GM18951 (cell line): Measurements from ENCODE around the gene NCOR2.
"Not testable (repeated sequence)": the region's sequence is repeated elsewhere in the genome, so short reads cannot be mapped to it uniquely, and the experiment has no call there.

Source experiments
- POLR2A ChIP-seq: IDR thresholded peaks from 4 replicates; pipeline ENCODE4 v1.6.1; 2011; ENCODE audit warnings: mild to moderate bottlenecking; ENCODE audit not compliant: insufficient read length, insufficient read depth; ENCODE audit errors: extremely low read depth
- in situ Hi-C: fragments of 300-500 bp; cut with MboI; formaldehyde crosslinking; loops from one replicate; pipeline ENCODE4 v1.12.0; 2022; ENCODE audit warnings: low sequenced_read_pairs, mixed read lengths, inconsistent platforms; ENCODE audit not compliant: unreplicated experiment

Gene NCOR2

DNA sequence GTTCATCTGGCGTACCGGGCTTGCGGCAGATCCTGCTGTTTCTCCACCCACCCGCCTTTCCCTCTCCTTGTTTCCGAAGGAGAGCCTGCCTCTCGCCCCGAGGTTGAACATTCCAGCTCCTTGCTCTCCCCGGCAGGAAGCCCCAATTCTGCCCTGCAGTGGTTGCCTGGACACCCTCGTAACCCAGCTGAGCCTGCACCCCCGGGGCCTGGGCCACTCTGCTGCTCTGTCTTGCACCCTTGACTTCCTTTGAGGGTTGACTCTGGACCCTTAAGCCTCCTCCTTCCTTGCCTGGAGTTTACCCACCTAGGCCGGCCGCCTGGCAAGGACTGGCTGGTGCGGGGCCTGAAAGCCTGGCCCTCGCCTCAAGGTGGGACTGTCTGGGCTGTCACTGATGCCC is 25.8 kb upstream of the NCOR2 start:
- in situ Hi-C loops, result no loop called here

GRCh38 chr12:124592481-124593160 is 25.2 kb upstream of the NCOR2 start:
- in situ Hi-C loops, result no loop called here
- no peak for TF ChIP-seq POLR2A

More for the DNA sequence above, 25.8 kb upstream of the NCOR2 start:
- no peak for TF ChIP-seq POLR2A

- in situ Hi-C loops, result no loop called here
- TF ChIP-seq POLR2A, result no peak
These were observed 24.6 kb upstream of the NCOR2 start for GRCh38 chr12:124592050-124592449.

DNA sequence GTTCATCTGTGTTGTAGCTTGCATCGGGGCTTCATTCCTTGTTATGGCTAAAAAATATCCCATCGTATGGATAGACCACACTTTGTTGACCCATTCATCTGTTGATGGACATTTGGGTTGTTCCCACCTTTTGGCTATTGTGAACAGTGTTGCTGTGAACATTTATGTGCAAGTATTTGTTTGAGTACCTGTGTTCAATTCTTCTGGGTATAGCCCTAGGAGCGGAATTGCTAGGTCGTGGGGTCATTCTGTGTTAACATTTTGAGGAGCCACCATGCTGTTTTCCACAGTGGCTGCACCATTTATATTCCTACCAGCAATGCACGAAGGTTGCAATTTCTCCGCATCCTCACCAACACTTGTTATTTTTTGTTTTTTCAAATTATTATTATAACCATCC is 23.0 kb upstream of the NCOR2 start:
- TF ChIP-seq POLR2A, result no peak
- in situ Hi-C loops, result no loop called here

GRCh38 chr12:124588751-124589267 is 21.4 kb upstream of the NCOR2 start:
- in situ Hi-C loops, result no loop called here
- TF ChIP-seq POLR2A, result no peak

DNA sequence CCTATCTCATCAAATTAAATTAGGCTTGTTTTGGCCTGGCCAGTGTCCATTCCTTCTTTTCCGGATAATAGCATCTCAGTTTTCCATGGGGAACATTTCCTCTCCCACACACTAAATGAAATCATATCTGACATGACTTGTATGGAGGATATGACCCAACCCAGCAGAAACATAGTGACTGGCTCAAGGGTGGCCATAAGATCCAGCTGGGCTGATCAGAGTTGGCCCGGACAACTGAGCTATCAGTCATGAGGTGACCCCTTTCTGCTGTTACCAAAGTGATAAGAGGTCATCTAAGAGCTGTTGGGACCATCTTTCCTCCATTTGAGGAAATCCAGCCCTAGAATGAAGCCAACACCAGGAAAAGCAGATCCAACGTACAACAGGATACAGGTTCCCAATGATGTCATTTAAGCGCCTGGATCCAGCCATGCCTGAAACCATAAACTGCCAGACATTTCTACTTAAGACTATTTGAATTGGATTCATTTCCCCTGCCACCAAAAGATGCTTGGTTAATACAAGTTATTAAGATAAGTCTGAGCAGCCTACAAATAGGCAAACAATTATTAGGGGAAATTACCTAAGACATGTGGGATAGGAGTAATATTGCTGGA is 20.7 kb upstream of the NCOR2 start:
- in situ Hi-C loops, result no loop called here
- TF ChIP-seq POLR2A, result no peak

DNA sequence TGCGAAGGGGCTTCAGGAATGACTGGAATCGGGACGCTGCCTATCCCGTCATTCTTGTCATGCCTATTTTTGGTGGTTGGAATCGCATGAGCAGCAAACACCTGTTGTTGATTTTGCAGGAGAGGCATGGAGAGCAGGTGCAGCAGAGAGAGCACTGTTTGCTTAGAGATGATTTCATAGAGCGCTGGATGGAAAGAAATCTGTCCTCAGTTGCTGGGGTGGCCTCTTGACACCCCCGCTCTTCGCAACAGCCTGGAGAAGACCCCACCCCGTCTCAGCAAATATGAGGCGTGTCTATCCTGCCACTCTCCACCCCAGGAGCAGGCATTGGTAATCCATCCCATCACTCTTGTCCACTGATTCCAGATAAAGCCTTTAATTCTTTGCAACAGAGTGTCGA is 19.3 kb upstream of the NCOR2 start:
- TF ChIP-seq POLR2A, result no peak
- in situ Hi-C loops, result no loop called here

DNA sequence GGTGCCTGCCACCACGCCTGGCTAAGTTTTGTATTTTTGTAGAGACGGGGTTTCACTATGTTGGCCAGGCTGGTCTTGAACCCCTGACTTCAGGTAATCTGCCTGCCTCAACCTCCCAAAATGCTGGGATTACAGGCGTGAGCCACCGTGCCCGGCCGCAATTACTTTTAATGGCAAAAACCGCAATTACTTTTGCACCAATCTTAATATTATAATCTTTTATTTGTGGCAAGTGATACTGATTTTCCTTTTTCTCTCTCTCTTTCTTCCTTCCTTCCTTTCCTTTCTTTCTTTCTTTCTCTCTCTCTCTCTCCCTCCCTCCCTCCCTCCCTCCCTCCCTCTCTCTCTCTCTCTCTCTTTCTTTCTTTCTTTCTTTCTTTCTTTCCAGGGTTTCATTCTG is 17.1 kb upstream of the NCOR2 start:
- in situ Hi-C loops, result not testable (repeated sequence)

DNA sequence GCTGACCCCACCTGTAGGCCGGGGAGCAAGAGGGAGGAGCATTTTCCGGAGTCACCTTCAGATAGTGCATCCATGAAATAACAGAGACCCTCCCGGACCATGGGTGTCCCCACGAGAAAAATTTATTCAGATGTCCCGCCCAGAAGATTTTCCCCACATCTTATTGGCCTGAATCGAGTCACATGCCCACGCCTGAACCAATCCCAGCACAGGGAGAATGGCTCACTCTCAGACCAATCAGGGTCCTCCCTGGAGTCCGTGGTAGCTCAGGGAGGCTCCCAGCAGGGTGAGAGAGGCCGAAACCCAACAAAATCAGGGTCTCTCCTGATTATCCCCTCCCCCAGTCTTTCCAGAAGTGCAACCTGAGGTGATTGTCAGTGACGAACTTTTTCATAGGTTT is 16.4 kb upstream of the NCOR2 start:
- no peak for TF ChIP-seq POLR2A
- in situ Hi-C loops, result no loop called here

DNA sequence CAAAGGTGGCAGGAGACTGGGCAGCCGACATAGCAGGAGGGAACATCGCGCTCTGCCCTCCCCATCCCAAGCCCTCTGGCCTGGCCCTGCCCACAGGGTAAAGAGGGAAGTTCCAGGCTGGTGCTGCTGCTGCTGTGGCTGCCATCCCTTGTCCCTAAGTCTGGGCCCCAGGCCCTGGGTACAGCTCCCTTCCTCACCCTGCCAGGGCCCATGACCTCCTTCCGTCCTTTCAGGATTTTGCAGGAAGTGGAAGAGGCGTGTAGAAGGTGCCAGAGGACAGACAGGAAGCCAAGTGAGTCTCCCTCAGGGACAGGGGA is 14.7 kb upstream of the NCOR2 start:
- no peak for TF ChIP-seq POLR2A
- in situ Hi-C loops, result no loop called here

DNA sequence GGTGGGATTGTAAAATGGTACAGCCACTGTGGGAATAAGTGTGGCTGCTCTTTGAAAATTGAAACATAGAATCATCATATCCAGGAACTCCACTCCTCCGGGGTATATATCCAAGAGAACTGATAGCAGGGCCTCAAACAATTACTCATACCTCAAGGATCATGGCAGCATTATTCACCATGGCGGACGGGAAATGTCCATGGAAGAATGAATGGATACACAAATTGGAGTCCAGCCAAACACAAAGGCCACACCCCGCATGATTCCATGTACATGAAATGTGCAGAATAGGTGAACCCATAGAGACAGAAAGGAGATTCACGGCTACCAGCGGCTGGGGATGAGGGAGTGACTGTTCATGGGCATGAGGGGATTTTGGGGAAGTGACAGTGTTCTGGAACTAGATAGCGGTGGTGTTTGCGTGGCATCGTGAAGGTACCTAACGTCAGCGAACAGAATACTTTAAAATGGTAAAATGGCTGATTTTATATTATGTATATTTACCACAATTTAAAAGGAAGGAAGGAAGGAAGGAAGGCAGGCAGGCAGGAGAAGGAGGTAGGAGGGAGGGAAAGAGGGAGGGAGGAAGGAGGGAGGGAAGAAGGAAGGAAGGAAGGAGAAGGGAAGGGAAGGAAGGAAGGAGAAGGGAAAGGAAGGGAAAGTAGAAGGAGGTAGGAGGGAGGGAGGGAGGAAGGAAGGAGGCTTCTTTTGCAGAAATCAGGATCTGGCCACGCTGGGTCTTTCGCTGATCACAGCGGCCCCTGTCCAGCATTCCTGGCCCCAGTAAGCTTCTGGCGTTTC is 14.1 kb upstream of the NCOR2 start:
- TF ChIP-seq POLR2A, result no peak
- in situ Hi-C loops, result no loop called here

GRCh38 chr12:124579921-124580517 is 12.6 kb upstream of the NCOR2 start:
- no peak for TF ChIP-seq POLR2A
- in situ Hi-C loops, result no loop called here

GRCh38 chr12:124578854-124579253 is 11.4 kb upstream of the NCOR2 start:
- in situ Hi-C loops, result no loop called here
- TF ChIP-seq POLR2A, result no peak
